HG02623 (cell line): ENCODE data around the gene FUT8.

Experiments
- ATAC-seq: cut with Tn5 transposase; IDR thresholded peaks from one replicate; pipeline ENCODE4 v1.9.1; 2021; ENCODE audit warnings: moderate library complexity; ENCODE audit not compliant: unreplicated experiment

The FUT8 gene

GRCh38 chr14:65751510-65751909 is 339.0 kb downstream of the FUT8 start:
- no peak for ATAC-seq

- ATAC-seq, result no peak
Measured at GRCh38 chr14:65753061-65753460, 340.5 kb downstream of the FUT8 start.

- ATAC-seq, result no peak
Measured at GRCh38 chr14:65755331-65755730, 342.8 kb downstream of the FUT8 start.

DNA sequence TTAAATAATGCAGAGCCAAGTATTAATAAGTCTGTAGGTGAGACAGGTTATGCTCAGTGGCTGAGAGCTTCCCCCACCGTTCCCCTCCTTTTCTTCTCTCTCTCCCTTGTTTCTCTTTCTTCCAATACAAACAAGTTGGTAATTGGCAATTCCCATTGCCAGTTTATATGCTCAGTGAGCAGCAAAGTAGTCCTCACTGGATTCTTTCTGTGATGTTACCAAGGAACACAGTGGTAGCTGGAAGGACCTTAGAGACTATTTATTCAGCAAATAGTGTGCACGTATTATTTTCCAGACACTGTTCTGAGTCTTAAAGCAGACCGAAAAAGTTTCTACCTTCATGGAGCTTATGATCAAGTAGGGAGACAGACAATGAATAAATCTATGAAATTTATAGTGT is 344.4 kb downstream of the FUT8 start:
- no peak for ATAC-seq

GRCh38 chr14:65769151-65769550 is 356.6 kb downstream of the FUT8 start:
- ATAC-seq, result no peak

DNA sequence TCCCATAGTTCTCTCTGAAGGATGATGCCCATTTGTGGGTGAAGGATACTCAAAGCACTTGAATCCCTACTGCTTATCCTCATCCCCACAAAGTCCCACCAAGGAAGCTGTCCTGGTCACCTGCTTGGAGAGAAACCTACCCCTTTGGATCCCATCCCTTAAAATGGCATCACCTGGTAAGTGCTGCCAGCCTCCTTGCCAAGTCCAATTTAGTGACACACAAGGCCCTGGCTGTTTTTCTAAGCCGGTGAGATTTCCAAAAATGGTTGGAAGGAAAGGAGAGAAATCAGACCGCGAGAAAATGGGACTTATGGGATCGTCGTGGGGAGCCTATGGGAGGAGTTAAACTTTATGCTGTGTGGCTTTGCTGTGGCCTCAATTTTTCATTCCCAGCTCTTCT is 358.2 kb downstream of the FUT8 start:
- ATAC-seq, result no peak

DNA sequence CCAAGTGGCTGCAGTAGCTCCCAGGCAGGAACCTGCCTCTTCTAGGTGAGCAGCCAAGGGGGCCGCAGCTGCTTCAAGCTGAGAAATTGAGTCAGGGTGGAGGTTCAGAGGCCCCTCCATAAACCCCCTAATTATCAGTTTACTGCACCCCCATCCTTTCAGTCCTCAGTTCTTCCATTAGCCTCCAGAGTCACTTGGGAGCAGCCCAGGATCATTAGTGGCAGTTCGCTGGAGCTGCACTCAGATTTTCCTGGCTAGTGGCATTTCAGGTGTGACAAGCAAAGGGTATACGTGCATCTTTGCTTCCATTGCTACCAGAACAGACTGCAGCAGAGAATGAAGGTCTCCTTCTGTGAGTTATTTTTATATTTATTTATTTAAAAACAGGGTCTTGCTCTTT is 358.7 kb downstream of the FUT8 start:
- no peak for ATAC-seq

DNA sequence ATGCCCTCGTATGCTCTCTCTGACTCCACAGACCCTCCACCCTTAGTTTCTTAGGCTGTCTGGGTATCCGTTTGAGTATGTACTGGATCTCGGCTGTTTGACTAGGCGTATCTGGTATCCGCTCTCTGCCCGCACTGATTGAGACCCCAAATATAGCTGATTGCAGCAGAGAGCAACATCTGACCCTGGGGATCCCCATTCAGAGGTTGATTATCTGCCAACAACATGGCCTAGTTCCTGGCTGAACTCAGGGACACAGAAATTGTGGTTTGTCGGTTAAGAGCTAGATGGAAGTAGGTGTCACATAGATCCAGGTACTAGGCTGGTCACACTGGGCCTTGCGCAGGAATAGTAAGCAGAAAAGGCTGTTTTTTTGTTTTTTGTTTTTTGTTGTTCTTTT is 359.9 kb downstream of the FUT8 start:
- ATAC-seq, result no peak

GRCh38 chr14:65772921-65773574 is 360.5 kb downstream of the FUT8 start:
- ATAC-seq, result no peak

GRCh38 chr14:65774041-65774440 is 361.5 kb downstream of the FUT8 start:
- no peak for ATAC-seq

- no peak for ATAC-seq
Measured at GRCh38 chr14:65776193-65776852, 363.8 kb downstream of the FUT8 start.

GRCh38 chr14:65780566-65780965 is 368.0 kb downstream of the FUT8 start:
- no peak for ATAC-seq

GRCh38 chr14:65783101-65783500 is 370.6 kb downstream of the FUT8 start:
- ATAC-seq, result no peak

- no peak for ATAC-seq
Measured at GRCh38 chr14:65783576-65783975, 371.0 kb downstream of the FUT8 start.

DNA sequence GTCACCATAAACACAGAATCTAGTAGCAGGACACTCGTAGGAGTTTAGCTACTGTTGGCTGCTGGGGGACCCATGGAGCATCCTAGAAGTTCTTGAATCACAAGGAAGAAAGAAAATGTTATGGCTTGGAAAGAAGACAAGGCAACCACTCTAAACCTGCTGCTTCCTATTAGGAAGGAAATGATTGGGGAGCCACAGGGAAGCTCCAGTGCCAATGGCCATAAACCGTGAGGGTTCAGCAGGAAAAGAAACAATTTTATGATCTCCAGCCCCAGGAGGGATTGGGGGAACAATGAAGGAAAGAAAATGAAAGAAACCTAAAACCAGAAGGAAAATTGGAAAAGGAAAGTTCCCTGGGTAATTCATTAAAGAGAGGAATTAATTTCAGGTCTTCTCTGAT is 372.0 kb downstream of the FUT8 start:
- no peak for ATAC-seq

GRCh38 chr14:65787461-65787860 is 374.9 kb downstream of the FUT8 start:
- ATAC-seq, result no peak

DNA sequence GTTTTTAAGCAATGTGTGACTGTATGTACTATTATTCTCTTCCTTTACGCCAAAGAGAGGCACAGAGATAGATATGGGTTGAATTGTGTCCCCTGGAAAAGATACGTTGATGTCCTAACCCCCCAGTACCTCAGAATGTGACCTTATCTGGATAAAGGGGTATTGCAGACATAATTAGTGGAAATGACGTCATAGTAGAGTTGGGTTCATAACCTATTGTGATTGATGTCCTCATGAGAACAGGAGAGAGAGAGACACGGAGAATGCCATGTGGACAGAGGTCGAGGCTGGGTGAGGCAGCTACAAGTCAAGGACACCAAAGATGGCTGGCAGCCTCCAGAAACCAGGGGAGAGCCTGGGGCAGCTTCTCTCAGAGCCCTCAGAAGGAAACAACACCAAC is 376.3 kb downstream of the FUT8 start:
- no peak for ATAC-seq

GRCh38 chr14:65789363-65789762 is 376.8 kb downstream of the FUT8 start:
- ATAC-seq, result no peak

DNA sequence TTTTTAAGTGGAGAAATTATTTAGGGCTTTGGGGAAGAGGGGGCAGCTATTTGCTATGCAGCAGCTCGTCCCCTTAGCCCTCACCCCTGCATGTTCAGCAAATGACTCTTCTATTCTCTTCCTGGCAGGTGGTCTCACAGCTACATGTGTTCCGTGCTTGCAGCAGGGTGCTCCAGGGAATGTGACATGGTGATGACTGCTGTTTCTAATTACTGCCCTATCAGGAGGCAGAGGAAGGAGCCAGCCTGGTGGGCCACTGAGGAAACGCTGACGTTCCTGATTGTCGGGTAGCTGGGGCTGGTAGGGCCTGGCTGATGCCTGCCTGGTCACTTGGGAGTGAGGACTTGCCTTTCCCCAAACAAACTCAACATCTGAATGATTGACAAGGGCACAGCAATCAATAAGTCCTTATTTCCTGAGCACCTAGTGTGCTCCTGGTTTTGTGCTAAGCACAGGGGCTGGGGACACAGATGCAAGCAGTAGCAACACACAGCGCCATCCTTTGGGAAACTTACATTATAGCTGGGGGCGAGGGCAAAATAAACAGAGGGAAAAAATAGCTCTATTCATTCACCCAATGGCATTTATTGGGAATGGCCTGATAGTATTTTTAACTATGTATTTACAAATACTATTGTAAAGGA is 377.8 kb downstream of the FUT8 start:
- no peak for ATAC-seq

DNA sequence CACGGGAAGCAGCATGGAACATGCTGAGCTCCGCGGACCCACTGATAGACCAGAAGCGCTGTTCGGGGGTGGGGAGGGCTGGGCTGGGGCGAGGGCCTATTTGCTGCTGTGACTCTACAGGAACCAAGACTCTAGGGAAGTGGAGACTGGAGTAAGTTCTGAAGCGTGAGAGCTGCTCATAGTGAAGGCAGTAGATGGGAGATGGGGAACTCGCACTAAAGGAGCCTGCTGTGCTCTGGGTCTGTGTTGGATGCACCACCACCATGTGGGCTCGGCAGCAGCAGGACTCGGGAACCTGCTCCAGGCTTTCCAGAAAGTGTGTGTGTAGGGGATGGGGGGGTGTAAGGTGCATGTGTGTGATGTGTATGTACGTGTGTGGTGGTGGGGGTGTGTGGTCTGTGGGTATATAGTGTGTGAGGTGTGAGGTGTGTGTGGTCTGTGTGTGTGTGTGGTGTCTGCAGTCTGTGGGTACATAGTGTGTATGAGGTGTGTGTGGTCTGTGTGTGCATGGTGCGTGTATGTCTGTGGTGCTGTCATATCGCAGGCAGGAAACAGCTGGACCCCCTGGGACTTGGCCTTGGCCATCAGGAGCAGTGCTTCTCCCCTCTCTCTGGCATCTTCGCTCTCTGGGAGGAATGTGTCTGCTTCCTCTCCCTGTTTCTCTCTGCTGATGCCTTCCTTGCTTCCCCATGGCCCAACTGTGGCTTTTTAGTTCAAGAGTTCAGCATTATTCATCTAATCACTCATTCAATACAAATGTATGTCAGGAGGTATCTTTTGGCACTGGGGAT is 378.9 kb downstream of the FUT8 start:
- no peak for ATAC-seq

GRCh38 chr14:65792208-65792905 is 379.8 kb downstream of the FUT8 start:
- no peak for ATAC-seq
